Esophagus muscularis mucosa (tissue), 4 donors: ENCODE data around the gene GNRHR.

Experiments
- EP300 ChIP-seq: sonication (generic); formaldehyde crosslinking; IDR thresholded peaks from one replicate; pipeline ENCODE4 v1.6.1; 2017; ENCODE audit warnings: antibody characterized with exemption
- POLR2A ChIP-seq: fragments of 450-650 bp; IDR thresholded peaks from one replicate; pipeline ENCODE4 v1.6.1; 2017; ENCODE audit warnings: antibody characterized with exemption, moderate library complexity, mild to moderate bottlenecking, low read depth
- POLR2AphosphoS5 ChIP-seq, 2 donors: sonication (generic); formaldehyde crosslinking; IDR thresholded peaks; one replicate each; pipeline ENCODE4 v1.6.1; 2017; ENCODE audit warnings: antibody characterized with exemption in 2 of 2
- TF ChIP-seq, protein P1 (sequence below), 3 experiments: fragments of 200-600 bp in 2 of 3; fragments of 450-650 bp in 1 of 3; sonication (generic) in 2 of 3; IDR thresholded peaks; one replicate each; pipeline ENCODE4 v1.5.1; 2017 to 2019; ENCODE audit warnings: antibody characterized with exemption in 3 of 3, mild to moderate bottlenecking in 2 of 3, moderate library complexity in 1 of 3

DNA sequence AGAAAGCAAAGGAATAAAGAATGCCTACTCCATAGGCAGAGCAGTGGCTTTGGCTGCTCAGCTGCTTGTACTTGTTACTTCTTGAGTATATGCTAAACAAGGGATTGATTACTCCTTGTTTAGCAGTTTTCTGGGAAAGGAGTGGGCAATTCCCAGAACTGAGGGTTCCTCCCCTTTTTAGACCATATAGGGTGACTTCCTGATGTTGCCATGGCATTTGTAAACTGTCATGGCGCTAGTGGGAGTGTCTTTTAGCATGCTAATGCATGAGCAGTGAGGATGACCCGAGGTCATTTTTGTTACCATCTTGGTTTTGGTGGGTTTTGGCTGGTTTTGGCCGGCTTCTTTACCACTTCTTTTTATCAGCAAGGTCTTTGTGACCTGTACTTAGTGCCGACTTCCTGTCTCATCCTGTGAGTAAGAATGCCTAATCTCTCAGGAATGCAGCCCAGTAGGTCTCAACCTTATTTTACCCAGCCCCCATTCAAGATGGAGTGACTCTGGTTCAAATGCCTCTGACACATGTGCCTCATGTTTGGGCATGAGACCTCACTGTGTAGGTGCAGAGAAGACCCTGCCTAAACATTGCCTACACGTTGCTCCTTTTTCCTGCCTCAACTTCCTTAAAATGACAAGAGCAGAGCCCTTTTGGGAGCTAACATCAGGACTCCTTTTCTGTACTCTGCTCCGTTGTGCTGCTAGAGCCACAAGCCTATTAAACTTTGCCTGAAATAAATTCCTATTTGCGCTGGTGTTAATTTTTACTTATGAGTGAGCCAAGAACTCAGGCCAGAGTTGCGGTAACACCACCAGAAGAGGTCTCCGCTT lies 32.2 kb downstream of the GNRHR start:
- no peak for TF ChIP-seq EP300
- no peak for TF ChIP-seq POLR2A
- TF ChIP-seq, protein P1, sequence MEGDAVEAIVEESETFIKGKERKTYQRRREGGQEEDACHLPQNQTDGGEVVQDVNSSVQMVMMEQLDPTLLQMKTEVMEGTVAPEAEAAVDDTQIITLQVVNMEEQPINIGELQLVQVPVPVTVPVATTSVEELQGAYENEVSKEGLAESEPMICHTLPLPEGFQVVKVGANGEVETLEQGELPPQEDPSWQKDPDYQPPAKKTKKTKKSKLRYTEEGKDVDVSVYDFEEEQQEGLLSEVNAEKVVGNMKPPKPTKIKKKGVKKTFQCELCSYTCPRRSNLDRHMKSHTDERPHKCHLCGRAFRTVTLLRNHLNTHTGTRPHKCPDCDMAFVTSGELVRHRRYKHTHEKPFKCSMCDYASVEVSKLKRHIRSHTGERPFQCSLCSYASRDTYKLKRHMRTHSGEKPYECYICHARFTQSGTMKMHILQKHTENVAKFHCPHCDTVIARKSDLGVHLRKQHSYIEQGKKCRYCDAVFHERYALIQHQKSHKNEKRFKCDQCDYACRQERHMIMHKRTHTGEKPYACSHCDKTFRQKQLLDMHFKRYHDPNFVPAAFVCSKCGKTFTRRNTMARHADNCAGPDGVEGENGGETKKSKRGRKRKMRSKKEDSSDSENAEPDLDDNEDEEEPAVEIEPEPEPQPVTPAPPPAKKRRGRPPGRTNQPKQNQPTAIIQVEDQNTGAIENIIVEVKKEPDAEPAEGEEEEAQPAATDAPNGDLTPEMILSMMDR (IDR thresholded peaks at IDR 0.05) = no peak
- TF ChIP-seq POLR2AphosphoS5 (IDR thresholded peaks at IDR 0.05) = no peak
